Fibroblast of upper back skin (primary cell): ENCODE results near the gene LDLRAD1.
"Not testable (repeated sequence)": the region's sequence is repeated elsewhere in the genome, so short reads cannot be mapped to it uniquely, and the experiment has no call there.

ENCODE experiments used
- DNase-seq: peaks from one replicate; pipeline ENCODE4 v3.0.0-alpha.2; 2013

LDLRAD1 gene

GRCh38 chr1:53992085-53992874 lies 25.7 kb downstream of the LDLRAD1 start:
- no peak for DNase-seq

DNA sequence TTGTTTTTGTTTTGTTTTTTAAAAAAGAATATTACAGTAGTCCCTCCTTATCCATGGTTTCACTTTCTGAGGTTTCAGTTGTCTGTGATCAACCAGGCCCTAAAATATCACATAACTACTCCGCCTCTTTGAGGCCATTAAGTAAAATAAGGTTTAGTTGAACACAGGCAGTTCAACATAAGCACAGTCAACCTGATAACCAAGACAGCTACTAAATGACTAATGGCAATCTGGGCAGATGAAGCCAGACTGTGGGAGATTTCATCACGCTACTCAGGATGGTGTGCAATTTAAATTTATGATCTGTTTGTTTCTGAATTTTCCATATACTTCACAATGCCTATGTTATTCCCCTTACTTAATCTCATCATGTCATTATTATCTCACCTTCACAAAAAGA lies 30.1 kb downstream of the LDLRAD1 start:
- peak; percentile 27 for DNase-seq

GRCh38 chr1:53986458-53986857 lies 31.5 kb downstream of the LDLRAD1 start:
- no peak for DNase-seq

- DNase-seq, result no peak
Measured at GRCh38 chr1:53984726-53985125, 33.3 kb downstream of the LDLRAD1 start.

GRCh38 chr1:53982763-53983104 lies 35.3 kb downstream of the LDLRAD1 start:
- DNase-seq, result no peak

- peak; percentile 64 for DNase-seq
Measured at GRCh38 chr1:53982034-53982762, 35.8 kb downstream of the LDLRAD1 start.

GRCh38 chr1:53981220-53981619 lies 36.8 kb downstream of the LDLRAD1 start:
- peak; percentile 28 for DNase-seq

- no peak for DNase-seq
Measured at GRCh38 chr1:53979712-53980450, 38.1 kb downstream of the LDLRAD1 start.

- no peak for DNase-seq
Measured at GRCh38 chr1:53975861-53976260, 42.1 kb downstream of the LDLRAD1 start.

DNA sequence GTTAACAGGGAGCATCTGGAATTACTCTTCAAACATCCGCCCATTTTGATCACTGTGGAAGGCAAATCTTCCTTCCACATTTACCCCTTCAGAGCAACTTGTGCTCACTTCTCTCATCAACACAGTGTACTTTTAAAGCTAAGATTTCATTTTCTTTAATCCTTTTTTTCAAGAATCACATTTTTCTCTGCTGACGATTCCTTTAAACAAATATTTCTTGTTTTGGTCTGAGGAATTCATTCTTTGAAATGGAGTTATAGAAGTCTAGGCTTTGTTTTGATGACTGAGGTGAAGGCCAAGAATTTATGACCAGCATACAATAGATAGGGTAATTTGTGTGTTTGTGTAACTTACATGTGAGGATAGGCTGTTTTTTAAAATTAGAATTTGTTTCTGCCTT lies 46.3 kb downstream of the LDLRAD1 start:
- no peak for DNase-seq

- not testable (repeated sequence) for DNase-seq
Measured at GRCh38 chr1:53969323-53969722, 48.7 kb downstream of the LDLRAD1 start.

GRCh38 chr1:53968125-53968513 lies 49.9 kb downstream of the LDLRAD1 start:
- no peak for DNase-seq

GRCh38 chr1:53967409-53968124 lies 50.4 kb downstream of the LDLRAD1 start:
- DNase-seq, result no peak

GRCh38 chr1:53966794-53967193 lies 51.2 kb downstream of the LDLRAD1 start:
- DNase-seq, result no peak

GRCh38 chr1:53964109-53964508 lies 53.9 kb downstream of the LDLRAD1 start:
- no peak for DNase-seq

DNA sequence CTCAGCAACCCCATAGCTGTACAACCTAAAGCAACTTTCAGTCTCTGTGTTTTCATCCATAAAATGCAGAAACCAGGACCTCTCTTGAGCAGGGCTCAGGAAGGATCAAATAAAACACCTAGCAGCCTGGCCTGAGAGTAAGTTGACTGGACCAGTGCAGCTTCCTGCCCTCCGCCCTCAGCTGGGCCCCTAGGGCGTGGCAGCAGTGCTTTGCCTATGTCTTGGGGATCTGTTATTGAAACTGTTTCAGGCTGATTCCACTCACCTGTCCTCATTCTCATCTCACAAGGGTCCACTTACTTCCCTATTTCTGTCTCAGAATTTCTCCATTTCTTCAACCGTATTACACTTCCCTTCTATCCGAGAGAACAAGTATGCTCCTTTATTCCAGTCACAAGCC lies 54.5 kb downstream of the LDLRAD1 start:
- no peak for DNase-seq

DNA sequence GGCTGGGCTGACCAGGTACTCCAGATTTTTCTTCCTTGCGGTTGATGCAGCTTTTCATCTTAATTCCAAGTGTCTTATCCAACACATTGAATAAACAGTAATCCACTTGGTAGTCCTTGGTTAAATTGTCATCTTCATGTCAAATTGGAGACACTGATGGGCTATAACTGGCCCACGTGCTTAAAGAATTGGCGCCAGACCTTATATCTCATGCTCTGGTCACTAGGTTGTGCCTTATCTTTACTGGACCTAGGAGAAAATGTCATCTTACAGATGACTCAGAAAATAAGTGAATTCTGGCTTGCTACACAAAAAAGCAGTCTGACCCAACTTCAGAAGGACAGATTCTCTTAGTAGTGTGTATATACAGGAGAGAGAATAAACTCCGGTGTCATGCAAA lies 55.6 kb downstream of the LDLRAD1 start:
- no peak for DNase-seq

- no peak for DNase-seq
Measured at GRCh38 chr1:53959664-53960250, 58.2 kb downstream of the LDLRAD1 start.
